IMR-90 (cell line): ENCODE measurements around the gene CYP4F2. TPM values are rescaled to one million over a fixed set of nuclear protein-coding genes. Genes with fewer than 3 reads are reported as not detected.

Experiments
- ATAC-seq: fragments of 200-7000 bp; cut with Tn5 transposase; 2 replicates; pipeline ENCODE4 v1.9.1; 2020; ENCODE audit warnings: low read depth, mild to moderate bottlenecking, moderate library complexity
- BruUV-seq: library from RNA; stranded (reverse); fragments of 400-500 nt; replicated peaks from 2 replicates; lab custom pipeline; 2021; lab: Mats Ljungman, UMichigan
- CTCF ChIA-PET: fragments of 300-600 bp; formaldehyde crosslinking; extraction: SDS; loops from one replicate; lab custom pipeline; 2021; ENCODE audit warnings: antibody characterized with exemption; lab: Yijun Ruan, JAX
- POLR2A ChIA-PET: fragments of 300-600 bp; sonication (Branson Sonifier 250); formaldehyde crosslinking; loops from one replicate; lab custom pipeline; 2022; ENCODE audit warnings: antibody characterized with exemption; ENCODE audit not compliant: unreplicated experiment; lab: Charles Lee
- DNase-seq: peaks from one replicate; pipeline ENCODE4 v3.0.0; 2013
- H2AFZ ChIP-seq: replicated peaks from 2 replicates; pipeline ENCODE3; 2013; ENCODE audit warnings: low read length, mild to moderate bottlenecking; ENCODE audit not compliant: poor library complexity
- H2AK5ac ChIP-seq: 2 replicates; pipeline ENCODE4 v1.6.1; 2013; ENCODE audit warnings: low read depth, low read length, inconsistent platforms
- H2AK9ac ChIP-seq: replicated peaks from 2 replicates; pipeline ENCODE3; 2013; ENCODE audit warnings: mild to moderate bottlenecking, low read depth, low read length, moderate library complexity; ENCODE audit not compliant: poor library complexity
- H2BK120ac ChIP-seq: 2 replicates; pipeline ENCODE4 v1.6.1; 2013; ENCODE audit warnings: low read depth, low read length, inconsistent platforms
- H2BK15ac ChIP-seq: 3 replicates; pipeline ENCODE4 v1.6.1; 2013; ENCODE audit warnings: low read depth, low read length, inconsistent platforms
- H2BK20ac ChIP-seq: 2 replicates; pipeline ENCODE4 v1.6.1; 2013; ENCODE audit warnings: low read depth, mild to moderate bottlenecking, inconsistent platforms, low read length, moderate library complexity
- H2BK5ac ChIP-seq: 2 replicates; pipeline ENCODE4 v1.6.1; 2013; ENCODE audit warnings: mild to moderate bottlenecking, low read depth, low read length, inconsistent platforms; ENCODE audit not compliant: poor library complexity, severe bottlenecking
- H3K14ac ChIP-seq: replicated peaks from 2 replicates; pipeline ENCODE4 v1.6.1; 2013; ENCODE audit warnings: low read depth, low read length, inconsistent platforms
- H3K18ac ChIP-seq: 2 replicates; pipeline ENCODE4 v1.6.1; 2013; ENCODE audit warnings: low read depth, low read length, control low read depth
- H3K23ac ChIP-seq: 2 replicates; pipeline ENCODE4 v1.6.1; 2013; ENCODE audit warnings: low read depth, low read length, inconsistent platforms
- H3K27ac ChIP-seq: 2 replicates; pipeline ENCODE4 v1.5.1; 2013; ENCODE audit warnings: mild to moderate bottlenecking, control low read depth, low read length; ENCODE audit not compliant: insufficient read depth
- H3K27me3 ChIP-seq: 2 replicates; pipeline ENCODE4 v1.6.1; 2013; ENCODE audit warnings: low read length; ENCODE audit not compliant: control insufficient read depth, insufficient read depth
- H3K36me3 ChIP-seq: 2 replicates; pipeline ENCODE4 v1.6.1; 2013; ENCODE audit warnings: low read length, mixed read lengths; ENCODE audit not compliant: control insufficient read depth, insufficient read depth
- H3K4ac ChIP-seq: 2 replicates; pipeline ENCODE4 v1.6.1; 2013; ENCODE audit warnings: low read depth, low read length, inconsistent platforms
- H3K4me1 ChIP-seq: 2 replicates; pipeline ENCODE4 v1.6.1; 2013; ENCODE audit warnings: low read length, mixed read lengths; ENCODE audit not compliant: control insufficient read depth, insufficient read depth
- H3K4me2 ChIP-seq: 2 replicates; pipeline ENCODE4 v1.6.1; 2013; ENCODE audit warnings: low read depth, mild to moderate bottlenecking, control low read depth, low read length, moderate library complexity
- H3K4me3 ChIP-seq: 2 replicates; pipeline ENCODE4 v1.5.1; 2013; ENCODE audit warnings: low read depth, mild to moderate bottlenecking, control low read depth, low read length, moderate library complexity; ENCODE audit not compliant: insufficient read depth
- H3K56ac ChIP-seq: 2 replicates; pipeline ENCODE4 v1.6.1; 2013; ENCODE audit warnings: low read length, inconsistent platforms; ENCODE audit not compliant: insufficient read depth; ENCODE audit errors: extremely low read depth
- H3K79me1 ChIP-seq, 2 experiments: 2 replicates each; pipeline ENCODE4 v1.6.1; 2013; ENCODE audit warnings: low read length in 2 of 2, inconsistent platforms in 1 of 2, low read depth in 1 of 2
- H3K9ac ChIP-seq: 2 replicates; pipeline ENCODE4 v1.6.1; 2013; ENCODE audit warnings: low read depth, low read length, control low read depth
- H3K9me1 ChIP-seq: 2 replicates; pipeline ENCODE4 v1.6.1; 2013; ENCODE audit warnings: low read length, inconsistent platforms; ENCODE audit not compliant: insufficient read depth
- H3K9me3 ChIP-seq: 2 replicates; pipeline ENCODE4 v1.6.1; 2013; ENCODE audit warnings: low read length; ENCODE audit not compliant: control insufficient read depth, insufficient read depth
- H4K20me1 ChIP-seq: 2 replicates; pipeline ENCODE4 v1.6.1; 2013; ENCODE audit warnings: low read length, inconsistent platforms; ENCODE audit not compliant: insufficient read depth
- H4K5ac ChIP-seq: 2 replicates; pipeline ENCODE4 v1.6.1; 2013; ENCODE audit warnings: mild to moderate bottlenecking, low read depth, low read length, control low read depth
- H4K8ac ChIP-seq, 2 experiments: 2 replicates each; pipeline ENCODE4 v1.6.1; 2013; ENCODE audit warnings: low read depth in 2 of 2, low read length in 2 of 2, control low read depth in 1 of 2, inconsistent platforms in 1 of 2
- H4K91ac ChIP-seq: 2 replicates; pipeline ENCODE4 v1.6.1; 2013; ENCODE audit warnings: low read depth, low read length, inconsistent platforms; ENCODE audit not compliant: insufficient read depth
- BHLHE40 ChIP-seq: fragments of 150-350 bp; IDR thresholded peaks from 2 replicates; pipeline ENCODE4 v1.6.1; 2016; ENCODE audit warnings: mild to moderate bottlenecking, low read depth, low read length
- CEBPB ChIP-seq: IDR thresholded peaks from 2 replicates; pipeline ENCODE4 v1.6.1; 2012; ENCODE audit warnings: low read depth, low read length, improper control_type of control experiment
- CHD1 ChIP-seq: IDR thresholded peaks from 2 replicates; pipeline ENCODE4 v1.6.1; 2012; ENCODE audit warnings: low read depth, low read length, improper control_type of control experiment
- CTCF ChIP-seq: conservative IDR thresholded peaks from 2 replicates; pipeline ENCODE4 v1.5.1; 2012; ENCODE audit warnings: mild to moderate bottlenecking, low read depth, low read length, improper control_type of control experiment
- FOS ChIP-seq: fragments of 150-350 bp; IDR thresholded peaks from 2 replicates; pipeline ENCODE4 v1.6.1; 2016; ENCODE audit warnings: low read depth, low read length
- MXI1 ChIP-seq: IDR thresholded peaks from 2 replicates; pipeline ENCODE4 v1.6.1; 2012; ENCODE audit warnings: low read depth, mild to moderate bottlenecking, low read length, moderate library complexity, borderline replicate concordance
- NFE2L2 ChIP-seq: fragments of 150-350 bp; IDR thresholded peaks from 2 replicates; pipeline ENCODE4 v1.6.1; 2016; ENCODE audit warnings: low read depth, mild to moderate bottlenecking, low read length
- POLR2A ChIP-seq: IDR thresholded peaks from 2 replicates; pipeline ENCODE4 v1.6.1; 2012; ENCODE audit warnings: mild to moderate bottlenecking, low read depth, low read length
- RAD21 ChIP-seq: IDR thresholded peaks from 2 replicates; pipeline ENCODE4 v1.6.1; 2012; ENCODE audit warnings: low read length, improper control_type of control experiment
- RCOR1 ChIP-seq: IDR thresholded peaks from 2 replicates; pipeline ENCODE4 v1.6.1; 2012; ENCODE audit warnings: mild to moderate bottlenecking, low read length, improper control_type of control experiment; ENCODE audit not compliant: insufficient replicate concordance
- RFX5 ChIP-seq: IDR thresholded peaks from 2 replicates; pipeline ENCODE4 v1.8.0; 2012; ENCODE audit warnings: low read depth, mild to moderate bottlenecking, low read length, moderate library complexity
- SMC3 ChIP-seq: fragments of 150-350 bp; IDR thresholded peaks from 2 replicates; pipeline ENCODE4 v1.6.1; 2016; ENCODE audit warnings: low read depth, mild to moderate bottlenecking, antibody characterized with exemption, low read length, moderate library complexity
- WGBS, 2 experiments: methylation state at CpG; one replicate each; pipeline versions ENCODE4 v1.1.5 to v1.1.7; 2013; ENCODE audit warnings: missing lambda C conversion rate in 2 of 2; ENCODE audit not compliant: insufficient read length in 1 of 2; ENCODE audit errors: extremely low coverage in 2 of 2; 5-methylcytosine and 5-hydroxymethylcytosine counted together
- dilution Hi-C: fragments of 300-500 bp; cut with HindIII; formaldehyde crosslinking; loops from one replicate; pipeline ENCODE4 v1.14.3; 2018; ENCODE audit warnings: low sequenced_read_pairs; ENCODE audit not compliant: unreplicated experiment
- in situ Hi-C: fragments of 300-500 bp; cut with MboI; formaldehyde crosslinking; loops from 3 replicates; pipeline ENCODE4 v1.14.3; 2019; ENCODE audit warnings: low sequenced_read_pairs, inconsistent platforms, mixed read lengths
- intact Hi-C: fragments of 100-400 bp; cut with micrococcal nuclease; formaldehyde crosslinking; loops from 2 replicates; pipeline ENCODE4 v1.10.0; 2022
- polyA plus RNA-seq, 3 experiments: library from polyadenylated mRNA; depleted of rRNA; stranded (reverse); fragments of >200 nt; gene quantifications; 2 replicates each; pipeline ENCODE4 v1.2.3, GENCODE V29; 2012; ENCODE audit warnings: low replicate concordance in 1 of 3
- total RNA-seq: library from RNA; depleted of rRNA; stranded (reverse); fragments of >200 nt; gene quantifications from 2 replicates; pipeline ENCODE4 v1.2.3, GENCODE V29; 2012
- TF ChIP-seq, protein P1 (sequence below): fragments of 150-350 bp; IDR thresholded peaks from 2 replicates; pipeline ENCODE4 v1.6.1; 2017; ENCODE audit warnings: mild to moderate bottlenecking, antibody characterized with exemption, low read length, low read depth

Gene CYP4F2
- total and polyA plus RNA-seq, 2 of the 4 experiments (the other 2 are of a cell fraction): not detected

- Histone ChIP-seq H3K9ac (no peak overlapping the region), H2BK20ac (no peak overlapping the region), H4K8ac (no peak overlapping the region), H3K27ac (no peak overlapping the region), H4K5ac (no peak overlapping the region), H3K18ac (no peak overlapping the region), H3K4me2 (no peak overlapping the region), H2AK9ac (no peak overlapping the region), H3K9me1 (no peaks in the 10 kb centered on the region), H3K56ac (no peak overlapping the region), H2BK5ac (no peak overlapping the region), H3K4ac (no peak overlapping the region), H3K4me1 (no peaks in the 10 kb centered on the region), H3K79me1 (no peaks in the 10 kb centered on the region), H3K4me3 (no peak overlapping the region), H4K20me1 (no peaks in the 10 kb centered on the region), H3K27me3 (no peaks in the 10 kb centered on the region), H3K36me3 (no peaks in the 10 kb centered on the region), H2BK15ac (no peak overlapping the region), H2AK5ac (no peak overlapping the region), H3K9me3 (peaks cover 2% of the 10 kb centered on the region; the same call in 1 of the 2 replicates), H3K23ac (no peak overlapping the region), H3K14ac (no peak overlapping the region), H4K91ac (no peak overlapping the region), H2AFZ (no peak overlapping the region), H2BK120ac (no peak overlapping the region)
- in situ Hi-C loops: no loop called here
- dilution Hi-C loops: no loop called here
- POLR2A ChIA-PET: no interaction called here
- no peak for ATAC-seq
- no TSS peak for BruUV-seq
- DNase-seq: no peak
- intact Hi-C loops: no loop called here
- 12% methylated on average over 9 of the region's 11 CpGs; no CpG with 5 or more reads in 1 of the 2 experiments for WGBS, 2 experiments
- CTCF ChIA-PET: no interaction called here
- TF ChIP-seq, protein P1, sequence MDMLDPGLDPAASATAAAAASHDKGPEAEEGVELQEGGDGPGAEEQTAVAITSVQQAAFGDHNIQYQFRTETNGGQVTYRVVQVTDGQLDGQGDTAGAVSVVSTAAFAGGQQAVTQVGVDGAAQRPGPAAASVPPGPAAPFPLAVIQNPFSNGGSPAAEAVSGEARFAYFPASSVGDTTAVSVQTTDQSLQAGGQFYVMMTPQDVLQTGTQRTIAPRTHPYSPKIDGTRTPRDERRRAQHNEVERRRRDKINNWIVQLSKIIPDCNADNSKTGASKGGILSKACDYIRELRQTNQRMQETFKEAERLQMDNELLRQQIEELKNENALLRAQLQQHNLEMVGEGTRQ: no peak
- TF ChIP-seq CEBPB (no peak), SMC3 (no peak), FOS (no peak), CTCF (no peak), POLR2A (no peak), NFE2L2 (no peak), CHD1 (no peak), RCOR1 (no peak), RAD21 (no peak), BHLHE40 (no peak), MXI1 (no peak), RFX5 (no peak)
These were observed 26.3 kb downstream of the CYP4F2 start for GRCh38 chr19:15871570-15871969.
